ENCODE results near the gene DYDC2.
"Not testable (repeated sequence)": the region's sequence is repeated elsewhere in the genome, so short reads cannot be mapped to it uniquely, and the experiment has no call there.

DYDC2 gene

GRCh38 chr10:80414142-80414895, 57.7 kb downstream of the DYDC2 start:
- DNase-seq (ENCODE audit: low spot score), result no peak

GRCh38 chr10:80415734-80416478, 59.3 kb downstream of the DYDC2 start:
- no peak for DNase-seq (ENCODE audit: low spot score)

- no peak for DNase-seq (ENCODE audit: low spot score)
Observed at GRCh38 chr10:80416479-80417098, 60.0 kb downstream of the DYDC2 start.

GRCh38 chr10:80417256-80417655, 60.7 kb downstream of the DYDC2 start:
- not testable (repeated sequence) for DNase-seq (ENCODE audit: low spot score)

Measured in SW480 (cell line).